WTC11 (cell line): ENCODE data around the gene ADCY3. TPM values are rescaled to one million over a fixed set of nuclear protein-coding genes. Genes with fewer than 3 reads are reported as not detected.

Source experiments
- ATAC-seq: fragments of 200-7000 bp; cut with Tn5 transposase; 2 replicates; pipeline ENCODE4 v1.10.0; 2021; ENCODE audit warnings: mild to moderate bottlenecking, moderate library complexity
- CTCF ChIA-PET: fragments of 300-600 bp; sonication (Branson Sonifier 250); formaldehyde crosslinking; loops from one replicate; lab custom pipeline; 2021; ENCODE audit warnings: antibody characterized with exemption; lab: Charles Lee
- POLR2A ChIA-PET: fragments of 350-600 bp; sonication (Branson Sonifier 250); formaldehyde crosslinking; loops from one replicate; lab custom pipeline; 2021; ENCODE audit warnings: antibody characterized with exemption; lab: Charles Lee
- DNase-seq: peaks from one replicate; pipeline ENCODE4 v3.0.0; 2021; ENCODE audit warnings: low spot score
- H3K27ac Mint-ChIP-seq: 2 replicates; pipeline ENCODE4 v1.8.0; 2021; ENCODE audit warnings: mixed read lengths
- H3K27me3 Mint-ChIP-seq: 2 replicates; pipeline ENCODE4 v1.8.0; 2021; ENCODE audit warnings: low read depth, mild to moderate bottlenecking, moderate library complexity, mixed read lengths
- H3K36me3 Mint-ChIP-seq: 2 replicates; pipeline ENCODE4 v1.8.0; 2021; ENCODE audit warnings: mixed read lengths
- H3K4me1 Mint-ChIP-seq: 2 replicates; pipeline ENCODE4 v1.8.0; 2022; ENCODE audit warnings: mixed read lengths
- H3K4me3 Mint-ChIP-seq: 2 replicates; pipeline ENCODE4 v1.8.0; 2021; ENCODE audit warnings: mild to moderate bottlenecking, moderate library complexity, mixed read lengths
- H3K9me3 Mint-ChIP-seq: 2 replicates; pipeline ENCODE4 v1.8.0; 2021; ENCODE audit warnings: mixed read lengths
- ATF6 ChIP-seq: sonication (generic); formaldehyde crosslinking; IDR thresholded peaks from 2 replicates; pipeline ENCODE4 v1.8.1; 2023; ENCODE audit warnings: mild to moderate bottlenecking, missing genetic modification reagents
- CREB1 ChIP-seq: sonication (generic); formaldehyde crosslinking; IDR thresholded peaks from 2 replicates; pipeline ENCODE4 v1.8.0; 2023; ENCODE audit warnings: mild to moderate bottlenecking, missing genetic modification reagents
- ELF4 ChIP-seq: sonication (generic); formaldehyde crosslinking; IDR thresholded peaks from 2 replicates; pipeline ENCODE4 v1.8.1; 2022; ENCODE audit warnings: low read depth, mild to moderate bottlenecking, moderate library complexity, missing genetic modification reagents
- ETV6 ChIP-seq: sonication (generic); formaldehyde crosslinking; IDR thresholded peaks from 2 replicates; pipeline ENCODE4 v1.8.1; 2022; ENCODE audit warnings: mild to moderate bottlenecking, missing genetic modification reagents
- FOXP4 ChIP-seq: sonication (generic); formaldehyde crosslinking; IDR thresholded peaks from 2 replicates; pipeline ENCODE4 v1.8.0; 2022; ENCODE audit warnings: mild to moderate bottlenecking, missing genetic modification reagents
- GTF2I ChIP-seq: fragments of 250-450 bp; sonication (Bioruptor Pico); conservative IDR thresholded peaks from 2 replicates; pipeline ENCODE4 v1.4.0; 2021; ENCODE audit warnings: mild to moderate bottlenecking
- HMGA2 ChIP-seq: fragments of 250-450 bp; sonication (Bioruptor Pico); IDR thresholded peaks from 2 replicates; pipeline ENCODE4 v1.4.0; 2021; ENCODE audit warnings: mild to moderate bottlenecking, moderate library complexity
- IRF1 ChIP-seq: sonication (generic); formaldehyde crosslinking; IDR thresholded peaks from 2 replicates; pipeline ENCODE4 v1.8.0; 2023; ENCODE audit warnings: missing genetic modification reagents
- IRF2 ChIP-seq: sonication (generic); formaldehyde crosslinking; IDR thresholded peaks from 2 replicates; pipeline ENCODE4 v1.8.0; 2022; ENCODE audit warnings: low read depth, missing genetic modification reagents, borderline replicate concordance
- NFYB ChIP-seq: sonication (generic); formaldehyde crosslinking; conservative IDR thresholded peaks from 2 replicates; pipeline ENCODE4 v1.8.0; 2022; ENCODE audit warnings: low read depth, missing genetic modification reagents
- NR1H2 ChIP-seq: sonication (generic); formaldehyde crosslinking; IDR thresholded peaks from 2 replicates; pipeline ENCODE4 v1.9.0; 2021; ENCODE audit warnings: mild to moderate bottlenecking, moderate library complexity, missing genetic modification reagents
- OVOL2 ChIP-seq: fragments of 250-450 bp; sonication (Bioruptor Pico); IDR thresholded peaks from 2 replicates; pipeline ENCODE4 v1.9.0; 2021; ENCODE audit warnings: mild to moderate bottlenecking, borderline replicate concordance
- RORB ChIP-seq: fragments of 250-450 bp; sonication (Bioruptor Pico); IDR thresholded peaks from 2 replicates; pipeline ENCODE4 v1.9.0; 2021; ENCODE audit warnings: mild to moderate bottlenecking
- SP1 ChIP-seq: sonication (generic); formaldehyde crosslinking; conservative IDR thresholded peaks from 2 replicates; pipeline ENCODE4 v1.8.1; 2022; ENCODE audit warnings: missing genetic modification reagents
- STAT6 ChIP-seq: sonication (generic); formaldehyde crosslinking; conservative IDR thresholded peaks from 2 replicates; pipeline ENCODE4 v1.8.1; 2023; ENCODE audit warnings: mild to moderate bottlenecking, low read depth, missing genetic modification reagents, moderate library complexity
- ZNF121 ChIP-seq: sonication (generic); formaldehyde crosslinking; IDR thresholded peaks from 2 replicates; pipeline ENCODE4 v1.8.0; 2023; ENCODE audit warnings: missing genetic modification reagents
- ZNF138 ChIP-seq: sonication (generic); formaldehyde crosslinking; conservative IDR thresholded peaks from 2 replicates; pipeline ENCODE4 v1.8.1; 2022; ENCODE audit warnings: mild to moderate bottlenecking, moderate library complexity, missing genetic modification reagents
- ZNF232 ChIP-seq: sonication (generic); formaldehyde crosslinking; IDR thresholded peaks from 2 replicates; pipeline ENCODE4 v1.8.0; 2022; ENCODE audit warnings: mild to moderate bottlenecking, missing genetic modification reagents
- ZNF317 ChIP-seq: sonication (generic); formaldehyde crosslinking; IDR thresholded peaks from 2 replicates; pipeline ENCODE4 v1.8.1; 2023; ENCODE audit warnings: low read depth, mild to moderate bottlenecking, moderate library complexity, missing genetic modification reagents, borderline replicate concordance
- total RNA-seq: library from RNA; stranded (reverse); gene quantifications from 3 replicates; pipeline ENCODE4 v1.2.3, GENCODE V29; 2021
- TF ChIP-seq, protein P1 (sequence below): sonication (generic); formaldehyde crosslinking; IDR thresholded peaks from 2 replicates; pipeline ENCODE4 v1.8.1; 2022; ENCODE audit warnings: low read depth, mild to moderate bottlenecking, moderate library complexity, missing genetic modification reagents, borderline replicate concordance
- TF ChIP-seq, protein P2 (sequence below): fragments of 250-450 bp; sonication (Bioruptor Pico); IDR thresholded peaks from 2 replicates; pipeline ENCODE4 v1.9.0; 2021; ENCODE audit warnings: mild to moderate bottlenecking, borderline replicate concordance
- TF ChIP-seq, protein P3 (sequence below): sonication (generic); formaldehyde crosslinking; conservative IDR thresholded peaks from 2 replicates; pipeline ENCODE4 v1.8.1; 2022; ENCODE audit warnings: mild to moderate bottlenecking, missing genetic modification reagents

Gene ADCY3
- total RNA-seq, 1 experiment from 2014 or later, result 37.1 TPM

DNA sequence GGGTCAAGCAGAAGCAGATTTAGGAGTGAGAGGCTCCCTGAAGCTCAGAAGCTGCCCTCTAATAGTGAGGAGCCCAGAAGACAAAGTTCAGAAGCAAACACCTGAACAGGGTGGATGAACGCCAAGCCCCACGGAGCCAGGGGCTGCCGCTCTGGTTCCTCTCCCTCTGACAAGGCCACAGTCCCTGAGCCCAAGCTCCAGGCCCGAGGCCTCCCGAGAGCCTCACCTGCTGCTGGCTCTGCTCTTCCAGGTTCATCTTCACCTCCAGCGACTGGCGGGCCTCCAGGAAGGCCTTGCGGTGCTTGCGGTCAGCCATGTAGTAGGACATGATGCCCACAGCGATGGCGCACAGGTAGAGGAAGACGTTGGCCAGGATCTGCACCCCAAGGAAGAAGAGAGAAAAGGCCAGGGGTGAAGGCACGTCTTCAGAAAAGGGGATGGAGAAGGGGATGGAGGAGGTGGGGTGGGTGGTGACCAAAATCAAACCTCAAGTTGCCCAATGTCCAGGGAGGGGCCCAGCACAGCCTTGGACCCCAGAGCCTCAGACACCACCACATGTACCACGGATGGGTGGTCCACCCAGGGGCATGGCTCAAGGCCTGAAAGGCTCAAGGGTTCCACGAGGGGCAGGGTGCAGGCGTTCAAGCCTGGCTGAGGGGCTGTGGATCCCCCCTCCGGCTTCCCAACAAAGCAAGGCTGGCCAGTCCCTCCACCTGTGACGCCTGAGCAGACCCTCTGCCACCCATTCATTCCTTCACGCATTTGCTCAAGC is 47.5 kb downstream of the ADCY3 start (continued):
- TF ChIP-seq STAT6 (CRISPR knock-in tag) (no peak), ETV6 (CRISPR knock-in tag) (no peak), ATF6 (CRISPR knock-in tag) (no peak), IRF2 (no peak), ZNF121 (CRISPR knock-in tag) (no peak), ZNF232 (CRISPR knock-in tag) (no peak), OVOL2 (CRISPR knock-in tag) (no peak)
- TF ChIP-seq, protein P1, sequence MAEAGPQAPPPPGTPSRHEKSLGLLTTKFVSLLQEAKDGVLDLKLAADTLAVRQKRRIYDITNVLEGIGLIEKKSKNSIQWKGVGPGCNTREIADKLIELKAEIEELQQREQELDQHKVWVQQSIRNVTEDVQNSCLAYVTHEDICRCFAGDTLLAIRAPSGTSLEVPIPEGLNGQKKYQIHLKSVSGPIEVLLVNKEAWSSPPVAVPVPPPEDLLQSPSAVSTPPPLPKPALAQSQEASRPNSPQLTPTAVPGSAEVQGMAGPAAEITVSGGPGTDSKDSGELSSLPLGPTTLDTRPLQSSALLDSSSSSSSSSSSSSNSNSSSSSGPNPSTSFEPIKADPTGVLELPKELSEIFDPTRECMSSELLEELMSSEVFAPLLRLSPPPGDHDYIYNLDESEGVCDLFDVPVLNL (CRISPR knock-in tag), result no peak

DNA sequence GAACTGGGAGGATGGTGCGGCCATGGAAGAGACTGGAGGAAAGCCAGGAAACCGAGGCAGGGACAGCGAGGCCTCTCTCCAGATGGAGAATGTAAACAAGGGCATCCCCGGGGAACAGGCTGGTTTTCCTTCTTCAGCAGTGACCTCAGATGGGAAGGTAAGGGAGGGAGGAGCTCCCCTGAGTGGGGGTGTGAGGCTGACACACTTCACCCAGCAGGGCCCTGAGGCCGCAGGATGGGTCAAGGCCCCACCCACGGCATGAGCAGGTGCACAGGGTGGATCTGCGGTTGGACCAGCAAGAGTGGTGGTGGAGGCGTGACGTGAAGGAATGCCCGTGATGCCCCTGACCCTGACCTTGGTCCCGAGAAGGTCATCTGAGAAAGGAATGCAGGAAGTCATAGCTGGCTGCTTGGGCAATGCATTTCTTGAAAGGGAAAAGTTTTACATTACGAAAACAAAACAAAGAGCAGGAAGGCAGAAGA is 48.1 kb downstream of the ADCY3 start:
- ATAC-seq, result peak; percentile 52
- H3K27me3 Mint-ChIP-seq, result no peaks in the 10 kb centered on the region
- peaks cover 4% of the 10 kb centered on the region for H3K9me3 Mint-ChIP-seq
- H3K4me3 Mint-ChIP-seq, result no peak overlapping the region
- ChIA-PET POLR2A (no interaction called here), CTCF (no interaction called here)
- peak overlapping the region; percentile 97 for H3K27ac Mint-ChIP-seq
- H3K36me3 Mint-ChIP-seq, result peaks cover 6% of the 10 kb centered on the region; the same call in 1 of the 2 replicates
- H3K4me1 Mint-ChIP-seq, result peaks cover 17% of the 10 kb centered on the region
- no peak for DNase-seq
- no peak for TF ChIP-seq NR1H2 (CRISPR knock-in tag)
- TF ChIP-seq FOXP4 (CRISPR knock-in tag), result no peak
- TF ChIP-seq CREB1, result no peak
- TF ChIP-seq RORB (CRISPR knock-in tag), result no peak
- TF ChIP-seq, protein P2, sequence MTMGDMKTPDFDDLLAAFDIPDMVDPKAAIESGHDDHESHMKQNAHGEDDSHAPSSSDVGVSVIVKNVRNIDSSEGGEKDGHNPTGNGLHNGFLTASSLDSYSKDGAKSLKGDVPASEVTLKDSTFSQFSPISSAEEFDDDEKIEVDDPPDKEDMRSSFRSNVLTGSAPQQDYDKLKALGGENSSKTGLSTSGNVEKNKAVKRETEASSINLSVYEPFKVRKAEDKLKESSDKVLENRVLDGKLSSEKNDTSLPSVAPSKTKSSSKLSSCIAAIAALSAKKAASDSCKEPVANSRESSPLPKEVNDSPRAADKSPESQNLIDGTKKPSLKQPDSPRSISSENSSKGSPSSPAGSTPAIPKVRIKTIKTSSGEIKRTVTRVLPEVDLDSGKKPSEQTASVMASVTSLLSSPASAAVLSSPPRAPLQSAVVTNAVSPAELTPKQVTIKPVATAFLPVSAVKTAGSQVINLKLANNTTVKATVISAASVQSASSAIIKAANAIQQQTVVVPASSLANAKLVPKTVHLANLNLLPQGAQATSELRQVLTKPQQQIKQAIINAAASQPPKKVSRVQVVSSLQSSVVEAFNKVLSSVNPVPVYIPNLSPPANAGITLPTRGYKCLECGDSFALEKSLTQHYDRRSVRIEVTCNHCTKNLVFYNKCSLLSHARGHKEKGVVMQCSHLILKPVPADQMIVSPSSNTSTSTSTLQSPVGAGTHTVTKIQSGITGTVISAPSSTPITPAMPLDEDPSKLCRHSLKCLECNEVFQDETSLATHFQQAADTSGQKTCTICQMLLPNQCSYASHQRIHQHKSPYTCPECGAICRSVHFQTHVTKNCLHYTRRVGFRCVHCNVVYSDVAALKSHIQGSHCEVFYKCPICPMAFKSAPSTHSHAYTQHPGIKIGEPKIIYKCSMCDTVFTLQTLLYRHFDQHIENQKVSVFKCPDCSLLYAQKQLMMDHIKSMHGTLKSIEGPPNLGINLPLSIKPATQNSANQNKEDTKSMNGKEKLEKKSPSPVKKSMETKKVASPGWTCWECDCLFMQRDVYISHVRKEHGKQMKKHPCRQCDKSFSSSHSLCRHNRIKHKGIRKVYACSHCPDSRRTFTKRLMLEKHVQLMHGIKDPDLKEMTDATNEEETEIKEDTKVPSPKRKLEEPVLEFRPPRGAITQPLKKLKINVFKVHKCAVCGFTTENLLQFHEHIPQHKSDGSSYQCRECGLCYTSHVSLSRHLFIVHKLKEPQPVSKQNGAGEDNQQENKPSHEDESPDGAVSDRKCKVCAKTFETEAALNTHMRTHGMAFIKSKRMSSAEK (CRISPR knock-in tag), result no peak
- TF ChIP-seq HMGA2 (CRISPR knock-in tag), result no peak
- TF ChIP-seq IRF1 (CRISPR knock-in tag), result no peak
- no peak for TF ChIP-seq ZNF317 (CRISPR knock-in tag)
- TF ChIP-seq ZNF138 (CRISPR knock-in tag), result no peak
- TF ChIP-seq ELF4 (CRISPR knock-in tag), result no peak
- no peak for TF ChIP-seq GTF2I
- TF ChIP-seq NFYB, result no peak
- TF ChIP-seq, protein P3, sequence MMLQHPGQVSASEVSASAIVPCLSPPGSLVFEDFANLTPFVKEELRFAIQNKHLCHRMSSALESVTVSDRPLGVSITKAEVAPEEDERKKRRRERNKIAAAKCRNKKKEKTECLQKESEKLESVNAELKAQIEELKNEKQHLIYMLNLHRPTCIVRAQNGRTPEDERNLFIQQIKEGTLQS (CRISPR knock-in tag), result no peak
- TF ChIP-seq SP1 (CRISPR knock-in tag), result no peak
